AG09309 (cell line): ENCODE results near the gene UEVLD.

Experiments
- DNase-seq: peaks from one replicate; pipeline ENCODE4 v3.0.0-alpha.2; 2010; ENCODE audit warnings: low read depth
- H3K4me3 ChIP-seq: 2 replicates; pipeline ENCODE4 v1.5.1; 2011; ENCODE audit warnings: mild to moderate bottlenecking, low read depth, low read length, moderate library complexity; ENCODE audit not compliant: control insufficient read depth
- TF ChIP-seq, protein P1 (sequence below): IDR thresholded peaks from 2 replicates; pipeline ENCODE4 v1.5.1; 2011; ENCODE audit warnings: mild to moderate bottlenecking, low read depth, low read length, inconsistent platforms; ENCODE audit not compliant: insufficient read depth, control insufficient read depth; ENCODE audit errors: missing control alignments

Gene UEVLD

DNA sequence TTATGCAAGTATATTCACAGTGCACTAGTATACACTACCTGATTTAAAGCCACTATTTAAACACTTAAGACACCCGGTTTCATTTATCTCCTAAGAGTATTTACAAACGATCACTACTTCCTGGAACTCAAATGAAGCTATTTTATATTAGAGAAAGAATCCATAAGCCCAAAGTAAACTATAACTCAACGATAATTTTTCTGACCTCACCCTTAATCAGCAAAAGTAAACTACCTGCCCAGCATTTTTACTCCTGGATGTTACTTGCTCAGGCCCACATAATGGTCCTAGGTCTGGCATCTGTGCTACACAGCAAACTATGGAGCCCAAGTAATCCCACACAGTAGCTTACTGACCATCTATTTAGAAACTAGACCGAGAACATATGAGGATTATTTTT is 95.2 kb downstream of the UEVLD start:
- H3K4me3 ChIP-seq = no peak overlapping the region
- no peak for DNase-seq
- TF ChIP-seq, protein P1, sequence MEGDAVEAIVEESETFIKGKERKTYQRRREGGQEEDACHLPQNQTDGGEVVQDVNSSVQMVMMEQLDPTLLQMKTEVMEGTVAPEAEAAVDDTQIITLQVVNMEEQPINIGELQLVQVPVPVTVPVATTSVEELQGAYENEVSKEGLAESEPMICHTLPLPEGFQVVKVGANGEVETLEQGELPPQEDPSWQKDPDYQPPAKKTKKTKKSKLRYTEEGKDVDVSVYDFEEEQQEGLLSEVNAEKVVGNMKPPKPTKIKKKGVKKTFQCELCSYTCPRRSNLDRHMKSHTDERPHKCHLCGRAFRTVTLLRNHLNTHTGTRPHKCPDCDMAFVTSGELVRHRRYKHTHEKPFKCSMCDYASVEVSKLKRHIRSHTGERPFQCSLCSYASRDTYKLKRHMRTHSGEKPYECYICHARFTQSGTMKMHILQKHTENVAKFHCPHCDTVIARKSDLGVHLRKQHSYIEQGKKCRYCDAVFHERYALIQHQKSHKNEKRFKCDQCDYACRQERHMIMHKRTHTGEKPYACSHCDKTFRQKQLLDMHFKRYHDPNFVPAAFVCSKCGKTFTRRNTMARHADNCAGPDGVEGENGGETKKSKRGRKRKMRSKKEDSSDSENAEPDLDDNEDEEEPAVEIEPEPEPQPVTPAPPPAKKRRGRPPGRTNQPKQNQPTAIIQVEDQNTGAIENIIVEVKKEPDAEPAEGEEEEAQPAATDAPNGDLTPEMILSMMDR = no peak

DNA sequence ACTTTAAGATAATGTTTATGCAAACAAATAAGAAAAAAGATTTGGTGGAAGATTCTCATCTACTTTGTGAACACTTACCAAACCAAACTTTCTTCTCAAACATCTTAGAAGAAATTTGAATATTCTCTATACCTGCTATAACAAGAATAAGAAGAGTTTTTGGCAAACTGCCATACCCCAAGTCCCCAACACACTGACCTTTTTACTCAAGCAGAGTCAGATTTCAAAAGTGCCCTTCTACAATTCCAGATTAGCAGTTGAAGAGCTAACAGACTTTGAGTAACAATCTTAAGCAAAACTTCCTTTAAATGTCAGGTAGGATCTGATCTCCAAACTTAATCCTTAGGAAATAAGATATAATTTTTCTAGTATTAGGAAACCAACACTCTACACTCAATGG is 95.6 kb downstream of the UEVLD start:
- TF ChIP-seq, protein P1 = no peak
- H3K4me3 ChIP-seq = no peak overlapping the region
- DNase-seq = no peak

DNA sequence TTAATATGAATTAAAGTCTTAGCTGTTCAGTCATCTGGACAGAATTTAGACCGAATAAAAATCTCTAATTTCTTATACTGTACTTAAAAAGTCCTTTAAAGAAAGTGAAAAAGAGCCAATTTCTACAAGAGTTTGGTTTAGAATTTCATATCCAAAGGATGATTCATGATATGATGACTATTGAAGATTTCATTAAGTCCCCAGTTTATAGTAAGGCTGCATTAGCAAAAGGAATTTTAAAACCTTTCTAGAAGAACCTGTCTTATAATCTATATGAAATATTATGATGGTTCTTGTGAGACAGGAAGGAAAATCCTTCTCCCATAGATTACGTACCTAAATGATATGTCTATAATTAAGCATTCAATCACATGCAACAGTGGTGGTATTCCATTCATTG is 96.6 kb downstream of the UEVLD start:
- H3K4me3 ChIP-seq = no peak overlapping the region
- DNase-seq = no peak
- TF ChIP-seq, protein P1 = no peak

DNA sequence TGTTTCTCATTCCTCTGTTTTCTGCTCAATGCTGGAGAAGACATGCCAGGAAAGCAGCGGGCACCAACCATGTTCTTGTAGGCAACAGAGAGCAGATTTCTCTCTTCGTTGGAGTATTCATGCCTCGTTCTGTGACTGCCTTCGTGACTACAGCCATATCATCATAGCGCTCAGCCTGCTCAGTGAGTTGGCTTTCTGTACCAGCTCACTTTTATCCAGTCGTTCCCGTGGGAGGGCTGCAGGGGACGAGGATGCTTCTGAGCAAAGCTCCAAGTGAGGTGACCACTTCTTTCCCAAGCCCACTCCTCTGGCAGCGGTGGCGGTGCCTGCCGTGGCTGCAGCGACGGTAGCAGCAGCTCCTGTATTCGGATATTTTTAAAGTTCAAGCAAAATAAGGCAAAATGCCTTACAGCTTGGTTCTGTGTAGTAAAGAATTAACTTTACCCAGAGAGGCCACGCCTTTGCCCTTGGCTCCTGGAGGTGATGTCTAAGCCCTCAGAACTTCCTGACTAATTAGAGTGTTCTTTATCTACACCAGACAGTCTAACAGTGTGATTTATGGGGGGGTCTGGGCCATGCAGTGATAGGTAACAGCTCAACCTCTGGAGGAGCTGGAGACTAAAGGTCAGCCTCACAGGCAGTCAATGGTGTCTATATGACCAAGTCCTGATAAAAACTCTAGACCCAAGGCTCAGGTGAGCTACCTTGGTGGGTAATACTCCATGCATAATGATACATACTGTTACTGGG is 97.6 kb downstream of the UEVLD start:
- no peak overlapping the region for H3K4me3 ChIP-seq
- TF ChIP-seq, protein P1 = no peak
- DNase-seq = no peak

DNA sequence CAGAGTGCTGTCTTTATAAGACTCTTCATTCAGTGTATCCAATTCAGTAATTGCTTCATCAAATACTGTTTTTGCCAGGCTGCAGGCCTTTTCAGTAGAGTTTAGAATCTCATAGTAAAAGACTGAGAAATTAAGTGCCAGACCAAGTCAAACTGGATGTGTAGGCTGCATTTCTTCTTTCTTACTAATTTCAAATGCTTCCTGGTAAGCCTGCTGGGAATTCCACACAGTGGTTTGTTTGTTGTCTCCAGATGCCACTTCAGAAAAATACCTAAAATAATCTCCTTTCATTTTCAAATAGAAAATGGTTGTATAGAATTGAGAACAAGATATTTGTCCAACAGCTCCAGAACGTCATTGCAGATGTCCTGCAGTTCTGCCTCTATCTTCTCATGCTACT is 98.2 kb downstream of the UEVLD start:
- no peak for DNase-seq
- TF ChIP-seq, protein P1 = no peak
- H3K4me3 ChIP-seq = no peak overlapping the region

DNA sequence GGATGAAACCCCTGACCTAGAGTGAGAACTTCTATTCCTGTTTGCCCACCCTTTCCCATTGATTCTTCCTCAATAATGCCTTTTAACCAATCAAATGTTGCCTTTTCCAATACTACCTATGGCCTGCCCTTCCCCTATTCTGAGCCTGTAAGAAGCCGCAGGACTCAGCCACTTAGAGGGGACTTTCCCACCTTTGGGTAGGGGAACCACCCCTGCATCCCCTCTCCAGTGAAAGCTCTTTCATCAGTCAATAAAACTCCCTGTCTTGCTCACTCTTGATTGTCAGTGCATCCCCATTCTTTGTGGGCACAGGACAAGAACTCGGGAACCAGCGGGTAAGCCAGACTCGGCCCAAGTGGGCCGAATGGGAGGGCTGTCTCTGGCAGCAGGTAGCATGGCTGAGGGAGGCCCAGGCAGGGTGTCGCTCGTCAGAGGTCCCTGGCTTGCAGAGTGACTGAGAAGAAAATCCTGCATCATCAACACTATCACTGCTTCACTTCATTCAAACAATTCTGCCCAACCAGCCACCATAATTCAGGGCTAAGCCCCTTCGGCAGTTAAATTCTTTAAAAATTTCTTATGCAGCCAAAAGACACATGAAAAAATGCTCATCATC is 102.5 kb downstream of the UEVLD start:
- TF ChIP-seq, protein P1 = no peak
- no peak for DNase-seq
- H3K4me3 ChIP-seq = no peak overlapping the region
